ENCODE data around the gene ADARB2. TPM values are rescaled to one million over a fixed set of nuclear protein-coding genes. Genes with fewer than 3 reads are reported as not detected.

The ADARB2 gene
- total RNA-seq, 2 donors from 2014 or later = 1.1 to 1.8 TPM

GRCh38 chr10:1449572-1450205 lies 287.6 kb downstream of the ADARB2 start:
- peaks cover 6% of the 10 kb centered on the region for H3K4me1 Mint-ChIP-seq
- H3K27ac Mint-ChIP-seq = no peak overlapping the region
- Histone ChIP-seq H3K4me3 (ENCODE audit: low read length) (no peak overlapping the region), H3K9me3 (ENCODE audit: control insufficient read depth, low read length) (no peaks in the 10 kb centered on the region), H3K36me3 (ENCODE audit: control insufficient read depth, insufficient read depth, low read length) (no peaks in the 10 kb centered on the region), H3K4me1 (ENCODE audit: control insufficient read depth, insufficient read depth, low read length) (no peaks in the 10 kb centered on the region), H3K27ac (ENCODE audit: low read depth, low read length) (no peak overlapping the region), H3K9ac (ENCODE audit: extremely low read depth, low read length, poor library complexity, severe bottlenecking) (no peak overlapping the region), H3K27me3 (ENCODE audit: control insufficient read depth, insufficient read depth, low read length, poor library complexity, severe bottlenecking) (no peaks in the 10 kb centered on the region)
- H3K4me3 Mint-ChIP-seq = no peak overlapping the region
- no peaks in the 10 kb centered on the region for H3K36me3 Mint-ChIP-seq (ENCODE audit: low read depth)
- H3K27me3 Mint-ChIP-seq (ENCODE audit: insufficient read depth) = no peaks in the 10 kb centered on the region
- no peak for TF ChIP-seq CTCF (conservative IDR thresholded peaks at IDR 0.05)
- H3K9me3 Mint-ChIP-seq = peaks cover 4% of the 10 kb centered on the region
- no peak for DNase-seq
- WGBS, 2 experiments (ENCODE audit: insufficient coverage in 1 of 2, insufficient read length in 1 of 2) = 83 to 87% methylated on average over 10 to 16 of the region's 16 CpGs

- H3K27ac ChIP-seq (ENCODE audit: low read depth, low read length) = no peak overlapping the region
- H3K9me3 ChIP-seq (ENCODE audit: control insufficient read depth, low read length) = no peaks in the 10 kb centered on the region
- H3K9ac ChIP-seq (ENCODE audit: extremely low read depth, low read length, poor library complexity, severe bottlenecking) = no peak overlapping the region
- Mint-ChIP-seq H3K4me1 (peaks cover 6% of the 10 kb centered on the region), H3K36me3 (ENCODE audit: low read depth) (no peaks in the 10 kb centered on the region), H3K27ac (no peak overlapping the region), H3K27me3 (ENCODE audit: insufficient read depth) (no peaks in the 10 kb centered on the region), H3K4me3 (no peak overlapping the region), H3K9me3 (peaks cover 4% of the 10 kb centered on the region)
- 90% methylated on average over 7 of the region's 7 CpGs for WGBS, 2 experiments (ENCODE audit: insufficient coverage in 1 of 2, insufficient read length in 1 of 2)
- TF ChIP-seq CTCF (conservative IDR thresholded peaks at IDR 0.05) = no peak
- no peaks in the 10 kb centered on the region for H3K4me1 ChIP-seq (ENCODE audit: control insufficient read depth, insufficient read depth, low read length)
- DNase-seq = no peak
- no peaks in the 10 kb centered on the region for H3K36me3 ChIP-seq (ENCODE audit: control insufficient read depth, insufficient read depth, low read length)
- no peaks in the 10 kb centered on the region for H3K27me3 ChIP-seq (ENCODE audit: control insufficient read depth, insufficient read depth, low read length, poor library complexity, severe bottlenecking)
- no peak overlapping the region for H3K4me3 ChIP-seq (ENCODE audit: low read length)
These were observed 288.3 kb downstream of the ADARB2 start for GRCh38 chr10:1449021-1449420.

GRCh38 chr10:1448252-1448930 lies 288.9 kb downstream of the ADARB2 start:
- Histone ChIP-seq H3K4me3 (ENCODE audit: low read length) (no peak overlapping the region), H3K36me3 (ENCODE audit: control insufficient read depth, insufficient read depth, low read length) (no peaks in the 10 kb centered on the region), H3K27me3 (ENCODE audit: control insufficient read depth, insufficient read depth, low read length, poor library complexity, severe bottlenecking) (no peaks in the 10 kb centered on the region), H3K9me3 (ENCODE audit: control insufficient read depth, low read length) (no peaks in the 10 kb centered on the region), H3K27ac (ENCODE audit: low read depth, low read length) (no peak overlapping the region), H3K9ac (ENCODE audit: extremely low read depth, low read length, poor library complexity, severe bottlenecking) (no peak overlapping the region), H3K4me1 (ENCODE audit: control insufficient read depth, insufficient read depth, low read length) (no peaks in the 10 kb centered on the region)
- H3K4me3 Mint-ChIP-seq = no peak overlapping the region
- no peak overlapping the region for H3K27ac Mint-ChIP-seq
- no peak for TF ChIP-seq CTCF (conservative IDR thresholded peaks at IDR 0.05)
- WGBS, 2 experiments (ENCODE audit: insufficient coverage in 1 of 2, insufficient read length in 1 of 2) = 75 to 83% methylated on average over 2 to 4 of the region's 4 CpGs
- H3K9me3 Mint-ChIP-seq = peaks cover 4% of the 10 kb centered on the region
- H3K36me3 Mint-ChIP-seq (ENCODE audit: low read depth) = no peaks in the 10 kb centered on the region
- no peaks in the 10 kb centered on the region for H3K27me3 Mint-ChIP-seq (ENCODE audit: insufficient read depth)
- DNase-seq = no peak
- H3K4me1 Mint-ChIP-seq = peaks cover 6% of the 10 kb centered on the region
